Measurements from ENCODE around the gene PIGN. TPM values are rescaled to one million over a fixed set of nuclear protein-coding genes. Genes with fewer than 3 reads are reported as not detected.
A peak's percentile ranks its signal among the peaks of the same experiment; 100 is the strongest.

PIGN gene
- total and polyA plus RNA-seq, 4 donors: 10.9 to 47.0 (median 19.4) TPM

GRCh38 chr18:62101321-62101721 is 85.5 kb downstream of the PIGN start:
- Histone ChIP-seq H3K36me3 (ENCODE audit: control insufficient read depth, insufficient read depth, low read length) (no peaks in the 10 kb centered on the region), H3K4me3 (ENCODE audit: low read depth, low read length) (no peak overlapping the region), H3K27ac (ENCODE audit: low read depth, low read length) (no peak overlapping the region), H3K4me1 (ENCODE audit: control insufficient read depth, insufficient read depth, low read length) (no peaks in the 10 kb centered on the region), H3K27me3 (ENCODE audit: control insufficient read depth, insufficient read depth, low read length) (no peaks in the 10 kb centered on the region), H3K9me3 (ENCODE audit: control insufficient read depth, insufficient read depth, low read length) (peaks cover 3% of the 10 kb centered on the region)
- DNase-seq (ENCODE audit: low read depth in 4 of 6, low spot score in 6 of 6): peak in 1 of 6 donors; percentile 22
- WGBS (ENCODE audit: insufficient coverage): no CpG with 5 or more reads among the region's 1 CpG

GRCh38 chr18:62098960-62099359 is 87.9 kb downstream of the PIGN start:
- no peaks in the 10 kb centered on the region for H3K4me1 ChIP-seq (ENCODE audit: control insufficient read depth, insufficient read depth, low read length)
- H3K4me3 ChIP-seq (ENCODE audit: low read depth, low read length): no peak overlapping the region
- DNase-seq (ENCODE audit: low read depth in 4 of 6, low spot score in 6 of 6): no peak
- no CpG with 5 or more reads among the region's 4 CpGs for WGBS (ENCODE audit: insufficient coverage)
- no peaks in the 10 kb centered on the region for H3K27me3 ChIP-seq (ENCODE audit: control insufficient read depth, insufficient read depth, low read length)
- no peaks in the 10 kb centered on the region for H3K36me3 ChIP-seq (ENCODE audit: control insufficient read depth, insufficient read depth, low read length)
- H3K9me3 ChIP-seq (ENCODE audit: control insufficient read depth, insufficient read depth, low read length): peaks cover 3% of the 10 kb centered on the region
- no peak overlapping the region for H3K27ac ChIP-seq (ENCODE audit: low read depth, low read length)

GRCh38 chr18:62097698-62098097 is 89.2 kb downstream of the PIGN start:
- Histone ChIP-seq H3K4me3 (ENCODE audit: low read depth, low read length) (no peak overlapping the region), H3K27ac (ENCODE audit: low read depth, low read length) (no peak overlapping the region), H3K27me3 (ENCODE audit: control insufficient read depth, insufficient read depth, low read length) (no peaks in the 10 kb centered on the region), H3K4me1 (ENCODE audit: control insufficient read depth, insufficient read depth, low read length) (no peaks in the 10 kb centered on the region), H3K36me3 (ENCODE audit: control insufficient read depth, insufficient read depth, low read length) (no peaks in the 10 kb centered on the region), H3K9me3 (ENCODE audit: control insufficient read depth, insufficient read depth, low read length) (peaks cover 3% of the 10 kb centered on the region)
- no peak for DNase-seq (ENCODE audit: low read depth in 4 of 6, low spot score in 6 of 6)
- whole genome bisulfite sequencing (ENCODE audit: insufficient coverage): no CpG with 5 or more reads among the region's 4 CpGs

GRCh38 chr18:62091487-62092120 is 95.3 kb downstream of the PIGN start:
- no peaks in the 10 kb centered on the region for H3K27me3 ChIP-seq (ENCODE audit: control insufficient read depth, insufficient read depth, low read length)
- no peaks in the 10 kb centered on the region for H3K9me3 ChIP-seq (ENCODE audit: control insufficient read depth, insufficient read depth, low read length)
- no CpG with 5 or more reads among the region's 5 CpGs for WGBS (ENCODE audit: insufficient coverage)
- no peak overlapping the region for H3K4me3 ChIP-seq (ENCODE audit: low read depth, low read length)
- H3K36me3 ChIP-seq (ENCODE audit: control insufficient read depth, insufficient read depth, low read length): no peaks in the 10 kb centered on the region
- H3K4me1 ChIP-seq (ENCODE audit: control insufficient read depth, insufficient read depth, low read length): no peaks in the 10 kb centered on the region
- no peak overlapping the region for H3K27ac ChIP-seq (ENCODE audit: low read depth, low read length)
- no peak for DNase-seq (ENCODE audit: low read depth in 4 of 6, low spot score in 6 of 6)

- no peaks in the 10 kb centered on the region for H3K9me3 ChIP-seq (ENCODE audit: control insufficient read depth, insufficient read depth, low read length)
- H3K27me3 ChIP-seq (ENCODE audit: control insufficient read depth, insufficient read depth, low read length): no peaks in the 10 kb centered on the region
- H3K4me3 ChIP-seq (ENCODE audit: low read depth, low read length): no peak overlapping the region
- H3K27ac ChIP-seq (ENCODE audit: low read depth, low read length): no peak overlapping the region
- no peak for DNase-seq (ENCODE audit: low read depth in 4 of 6, low spot score in 6 of 6)
- H3K4me1 ChIP-seq (ENCODE audit: control insufficient read depth, insufficient read depth, low read length): no peaks in the 10 kb centered on the region
- no peaks in the 10 kb centered on the region for H3K36me3 ChIP-seq (ENCODE audit: control insufficient read depth, insufficient read depth, low read length)
Measured at GRCh38 chr18:62089174-62089573, 97.7 kb downstream of the PIGN start.

GRCh38 chr18:62088156-62088555 is 98.7 kb downstream of the PIGN start:
- no peaks in the 10 kb centered on the region for H3K9me3 ChIP-seq (ENCODE audit: control insufficient read depth, insufficient read depth, low read length)
- H3K4me3 ChIP-seq (ENCODE audit: low read depth, low read length): no peak overlapping the region
- H3K4me1 ChIP-seq (ENCODE audit: control insufficient read depth, insufficient read depth, low read length): no peaks in the 10 kb centered on the region
- no peak for DNase-seq (ENCODE audit: low read depth in 4 of 6, low spot score in 6 of 6)
- no peaks in the 10 kb centered on the region for H3K36me3 ChIP-seq (ENCODE audit: control insufficient read depth, insufficient read depth, low read length)
- H3K27ac ChIP-seq (ENCODE audit: low read depth, low read length): no peak overlapping the region
- H3K27me3 ChIP-seq (ENCODE audit: control insufficient read depth, insufficient read depth, low read length): no peaks in the 10 kb centered on the region
- no CpG with 5 or more reads among the region's 2 CpGs for WGBS (ENCODE audit: insufficient coverage)

GRCh38 chr18:62085756-62086155 is 101.1 kb downstream of the PIGN start:
- no peaks in the 10 kb centered on the region for H3K9me3 ChIP-seq (ENCODE audit: control insufficient read depth, insufficient read depth, low read length)
- H3K4me1 ChIP-seq (ENCODE audit: control insufficient read depth, insufficient read depth, low read length): no peaks in the 10 kb centered on the region
- H3K4me3 ChIP-seq (ENCODE audit: low read depth, low read length): no peak overlapping the region
- H3K27ac ChIP-seq (ENCODE audit: low read depth, low read length): no peak overlapping the region
- H3K27me3 ChIP-seq (ENCODE audit: control insufficient read depth, insufficient read depth, low read length): no peaks in the 10 kb centered on the region
- no peak for DNase-seq (ENCODE audit: low read depth in 4 of 6, low spot score in 6 of 6)
- H3K36me3 ChIP-seq (ENCODE audit: control insufficient read depth, insufficient read depth, low read length): no peaks in the 10 kb centered on the region
- WGBS (ENCODE audit: insufficient coverage): 93% methylated on average over 2 of the region's 5 CpGs

- no peaks in the 10 kb centered on the region for H3K4me1 ChIP-seq (ENCODE audit: control insufficient read depth, insufficient read depth, low read length)
- H3K9me3 ChIP-seq (ENCODE audit: control insufficient read depth, insufficient read depth, low read length): peaks cover 1% of the 10 kb centered on the region
- H3K4me3 ChIP-seq (ENCODE audit: low read depth, low read length): no peak overlapping the region
- no peak overlapping the region for H3K27ac ChIP-seq (ENCODE audit: low read depth, low read length)
- H3K36me3 ChIP-seq (ENCODE audit: control insufficient read depth, insufficient read depth, low read length): no peaks in the 10 kb centered on the region
- no peak for DNase-seq (ENCODE audit: low read depth in 4 of 6, low spot score in 6 of 6)
- no peaks in the 10 kb centered on the region for H3K27me3 ChIP-seq (ENCODE audit: control insufficient read depth, insufficient read depth, low read length)
- WGBS (ENCODE audit: insufficient coverage): no CpG with 5 or more reads among the region's 1 CpG
Measured at GRCh38 chr18:62081761-62082294, 105.0 kb downstream of the PIGN start.

- Histone ChIP-seq H3K27me3 (ENCODE audit: control insufficient read depth, insufficient read depth, low read length) (no peaks in the 10 kb centered on the region), H3K9me3 (ENCODE audit: control insufficient read depth, insufficient read depth, low read length) (peaks cover 1% of the 10 kb centered on the region), H3K36me3 (ENCODE audit: control insufficient read depth, insufficient read depth, low read length) (no peaks in the 10 kb centered on the region), H3K4me1 (ENCODE audit: control insufficient read depth, insufficient read depth, low read length) (no peaks in the 10 kb centered on the region), H3K27ac (ENCODE audit: low read depth, low read length) (no peak overlapping the region), H3K4me3 (ENCODE audit: low read depth, low read length) (no peak overlapping the region)
- no peak for DNase-seq (ENCODE audit: low read depth in 4 of 6, low spot score in 6 of 6)
- 100% methylated on average over 1 of the region's 1 CpG for WGBS (ENCODE audit: insufficient coverage)
Measured at GRCh38 chr18:62081248-62081647, 105.6 kb downstream of the PIGN start.

- H3K4me3 ChIP-seq (ENCODE audit: low read depth, low read length): no peak overlapping the region
- no peaks in the 10 kb centered on the region for H3K36me3 ChIP-seq (ENCODE audit: control insufficient read depth, insufficient read depth, low read length)
- DNase-seq (ENCODE audit: low read depth in 4 of 6, low spot score in 6 of 6): peak in 1 of 6 donors; percentile 1
- no peak overlapping the region for H3K27ac ChIP-seq (ENCODE audit: low read depth, low read length)
- H3K4me1 ChIP-seq (ENCODE audit: control insufficient read depth, insufficient read depth, low read length): no peaks in the 10 kb centered on the region
- H3K27me3 ChIP-seq (ENCODE audit: control insufficient read depth, insufficient read depth, low read length): no peaks in the 10 kb centered on the region
- peaks cover 1% of the 10 kb centered on the region for H3K9me3 ChIP-seq (ENCODE audit: control insufficient read depth, insufficient read depth, low read length)
- WGBS (ENCODE audit: insufficient coverage): 100% methylated on average over 1 of the region's 5 CpGs
Measured at GRCh38 chr18:62080172-62080900, 106.5 kb downstream of the PIGN start.
